GM19238 (cell line): ENCODE results near the gene UBASH3A.
"Not testable (repeated sequence)": the region's sequence is repeated elsewhere in the genome, so short reads cannot be mapped to it uniquely, and the experiment has no call there.

Source experiments
- DNase-seq: peaks from one replicate; pipeline ENCODE4 v3.0.0; 2011; ENCODE audit warnings: low spot score; ENCODE audit not compliant: insufficient read length

UBASH3A gene

GRCh38 chr21:42465803-42466127 lies 62.1 kb downstream of the UBASH3A start:
- no peak for DNase-seq

GRCh38 chr21:42466700-42467099 lies 63.0 kb downstream of the UBASH3A start:
- no peak for DNase-seq

- no peak for DNase-seq
These were observed 63.7 kb downstream of the UBASH3A start for GRCh38 chr21:42467140-42467983.

- no peak for DNase-seq
These were observed 64.9 kb downstream of the UBASH3A start for GRCh38 chr21:42468491-42469131.

- no peak for DNase-seq
These were observed 65.6 kb downstream of the UBASH3A start for GRCh38 chr21:42469272-42469671.

- not testable (repeated sequence) for DNase-seq
These were observed 66.0 kb downstream of the UBASH3A start for GRCh38 chr21:42469726-42470125.

GRCh38 chr21:42471206-42471605 lies 67.5 kb downstream of the UBASH3A start:
- DNase-seq = no peak

- no peak for DNase-seq
These were observed 68.1 kb downstream of the UBASH3A start for GRCh38 chr21:42471716-42472330.

GRCh38 chr21:42472521-42472920 lies 68.8 kb downstream of the UBASH3A start:
- DNase-seq = no peak

- DNase-seq = no peak
These were observed 69.9 kb downstream of the UBASH3A start for GRCh38 chr21:42473498-42474042.

GRCh38 chr21:42474043-42474831 lies 70.5 kb downstream of the UBASH3A start:
- no peak for DNase-seq

GRCh38 chr21:42475036-42475435 lies 71.3 kb downstream of the UBASH3A start:
- DNase-seq = no peak

- no peak for DNase-seq
These were observed 72.1 kb downstream of the UBASH3A start for GRCh38 chr21:42475526-42476387.

- no peak for DNase-seq
These were observed 73.0 kb downstream of the UBASH3A start for GRCh38 chr21:42476388-42477331.

GRCh38 chr21:42478504-42478903 lies 74.8 kb downstream of the UBASH3A start:
- DNase-seq = peak; percentile 25

- no peak for DNase-seq
These were observed 75.9 kb downstream of the UBASH3A start for GRCh38 chr21:42479582-42479981.

GRCh38 chr21:42480736-42481135 lies 77.0 kb downstream of the UBASH3A start:
- no peak for DNase-seq

GRCh38 chr21:42481169-42481568 lies 77.5 kb downstream of the UBASH3A start:
- DNase-seq = no peak

GRCh38 chr21:42484966-42485365 lies 81.3 kb downstream of the UBASH3A start:
- no peak for DNase-seq
